MM.1S (cell line): ENCODE results near the gene CAGE1.
"Not testable (repeated sequence)": the region's sequence is repeated elsewhere in the genome, so short reads cannot be mapped to it uniquely, and the experiment has no call there.

Experiments
- DNase-seq: peaks from one replicate; pipeline ENCODE4 v3.0.0-alpha.2; 2015
- H2AFZ ChIP-seq: fragments of 300-600 bp; sonication (generic); 2 replicates; pipeline ENCODE4 v1.6.0; 2016; ENCODE audit warnings: antibody characterized with exemption, low read length
- H3F3A ChIP-seq: fragments of 300-600 bp; sonication (generic); 2 replicates; pipeline ENCODE4 v1.6.1; 2016; ENCODE audit warnings: mild to moderate bottlenecking, antibody characterized with exemption, low read length, moderate library complexity, mixed read lengths; ENCODE audit not compliant: insufficient read depth
- H3K27ac ChIP-seq: fragments of 300-600 bp; sonication (generic); 2 replicates; pipeline ENCODE4 v1.5.1; 2016; ENCODE audit warnings: mild to moderate bottlenecking, low read length
- H3K27me3 ChIP-seq: fragments of 300-600 bp; sonication (generic); replicated peaks from 2 replicates; pipeline ENCODE4 v1.6.0; 2016; ENCODE audit warnings: low read length; ENCODE audit not compliant: insufficient read depth
- H3K36me3 ChIP-seq: fragments of 300-600 bp; sonication (generic); replicated peaks from 2 replicates; pipeline ENCODE4 v1.6.1; 2016; ENCODE audit warnings: mild to moderate bottlenecking, low read length, mixed read lengths; ENCODE audit not compliant: insufficient read depth
- H3K4me1 ChIP-seq: fragments of 300-600 bp; sonication (generic); 2 replicates; pipeline ENCODE4 v1.6.1; 2016; ENCODE audit warnings: low read length, mixed read lengths
- H3K4me2 ChIP-seq: fragments of 300-600 bp; sonication (generic); 2 replicates; pipeline ENCODE4 v1.6.0; 2016; ENCODE audit warnings: low read depth, low read length
- H3K4me3 ChIP-seq: fragments of 300-600 bp; sonication (generic); 2 replicates; pipeline ENCODE4 v1.5.1; 2016; ENCODE audit warnings: low read length, mixed read lengths
- H3K79me2 ChIP-seq: fragments of 300-600 bp; sonication (generic); 2 replicates; pipeline ENCODE4 v1.6.1; 2016; ENCODE audit warnings: mixed run types, low read length, mixed read lengths
- H3K9ac ChIP-seq: fragments of 300-600 bp; sonication (generic); 2 replicates; pipeline ENCODE4 v1.6.1; 2016; ENCODE audit warnings: low read length, mixed read lengths
- H3K9me2 ChIP-seq: fragments of 300-600 bp; sonication (generic); replicated peaks from 2 replicates; pipeline ENCODE4 v1.6.1; 2016; ENCODE audit warnings: mild to moderate bottlenecking, low read length, mixed read lengths; ENCODE audit not compliant: insufficient read depth
- H3K9me3 ChIP-seq: fragments of 300-600 bp; sonication (generic); replicated peaks from 2 replicates; pipeline ENCODE4 v1.6.1; 2016; ENCODE audit warnings: mild to moderate bottlenecking, low read length, mixed read lengths; ENCODE audit not compliant: insufficient read depth
- H4K20me1 ChIP-seq: fragments of 300-600 bp; sonication (generic); 2 replicates; pipeline ENCODE4 v1.6.1; 2016; ENCODE audit warnings: mild to moderate bottlenecking, low read length, moderate library complexity, mixed read lengths; ENCODE audit not compliant: insufficient read depth
- EZH2 ChIP-seq: fragments of 300-600 bp; sonication (generic); optimal IDR thresholded peaks from 2 replicates; pipeline ENCODE3; 2017; ENCODE audit warnings: low read depth, mild to moderate bottlenecking, antibody characterized with exemption, low read length, mixed read lengths
- EZH2phosphoT487 ChIP-seq: fragments of 300-600 bp; sonication (generic); IDR thresholded peaks from 2 replicates; pipeline ENCODE4 v1.6.1; 2018; ENCODE audit warnings: antibody characterized with exemption, low read length
- TF ChIP-seq, protein P1 (sequence below): fragments of 300-600 bp; sonication (generic); IDR thresholded peaks from 2 replicates; pipeline ENCODE4 v1.5.1; 2016; ENCODE audit warnings: antibody characterized with exemption, low read length, mixed read lengths

CAGE1 gene

DNA sequence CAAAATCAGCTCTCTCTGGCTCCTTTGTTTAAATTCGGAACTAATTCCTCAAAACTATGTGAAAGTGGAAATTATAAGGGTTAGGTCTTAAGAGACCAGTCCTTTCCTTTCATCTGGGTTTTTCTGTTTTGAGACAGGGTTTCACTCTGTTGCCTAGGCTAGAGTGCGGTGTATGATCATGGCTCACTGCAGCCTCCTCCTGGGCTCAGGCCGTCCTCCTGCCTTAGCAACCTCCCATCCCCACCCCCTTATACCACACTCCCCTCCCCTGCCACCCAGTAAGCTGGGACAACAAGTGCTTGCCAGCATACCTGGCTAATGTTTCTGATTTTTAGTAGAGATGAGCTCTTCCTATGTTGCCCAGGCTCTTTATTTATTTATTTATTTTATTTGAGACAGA, 63.8 kb downstream of the CAGE1 start:
- H3K4me1 ChIP-seq, result no peaks in the 10 kb centered on the region
- no peaks in the 10 kb centered on the region for H3F3A ChIP-seq
- no peaks in the 10 kb centered on the region for H3K79me2 ChIP-seq
- H3K9me2 ChIP-seq, result no peaks in the 10 kb centered on the region
- no peaks in the 10 kb centered on the region for H4K20me1 ChIP-seq
- no peak overlapping the region for H3K27ac ChIP-seq
- no peaks in the 10 kb centered on the region for H3K27me3 ChIP-seq
- H3K9me3 ChIP-seq, result no peaks in the 10 kb centered on the region
- TF ChIP-seq, protein P1, sequence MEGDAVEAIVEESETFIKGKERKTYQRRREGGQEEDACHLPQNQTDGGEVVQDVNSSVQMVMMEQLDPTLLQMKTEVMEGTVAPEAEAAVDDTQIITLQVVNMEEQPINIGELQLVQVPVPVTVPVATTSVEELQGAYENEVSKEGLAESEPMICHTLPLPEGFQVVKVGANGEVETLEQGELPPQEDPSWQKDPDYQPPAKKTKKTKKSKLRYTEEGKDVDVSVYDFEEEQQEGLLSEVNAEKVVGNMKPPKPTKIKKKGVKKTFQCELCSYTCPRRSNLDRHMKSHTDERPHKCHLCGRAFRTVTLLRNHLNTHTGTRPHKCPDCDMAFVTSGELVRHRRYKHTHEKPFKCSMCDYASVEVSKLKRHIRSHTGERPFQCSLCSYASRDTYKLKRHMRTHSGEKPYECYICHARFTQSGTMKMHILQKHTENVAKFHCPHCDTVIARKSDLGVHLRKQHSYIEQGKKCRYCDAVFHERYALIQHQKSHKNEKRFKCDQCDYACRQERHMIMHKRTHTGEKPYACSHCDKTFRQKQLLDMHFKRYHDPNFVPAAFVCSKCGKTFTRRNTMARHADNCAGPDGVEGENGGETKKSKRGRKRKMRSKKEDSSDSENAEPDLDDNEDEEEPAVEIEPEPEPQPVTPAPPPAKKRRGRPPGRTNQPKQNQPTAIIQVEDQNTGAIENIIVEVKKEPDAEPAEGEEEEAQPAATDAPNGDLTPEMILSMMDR, result no peak
- TF ChIP-seq EZH2 (no peak), EZH2phosphoT487 (no peak)
- no peak overlapping the region for H3K9ac ChIP-seq
- DNase-seq, result no peak
- H3K36me3 ChIP-seq, result no peaks in the 10 kb centered on the region
- H2AFZ ChIP-seq, result no peak overlapping the region
- no peak overlapping the region for H3K4me3 ChIP-seq
- H3K4me2 ChIP-seq, result no peak overlapping the region

DNA sequence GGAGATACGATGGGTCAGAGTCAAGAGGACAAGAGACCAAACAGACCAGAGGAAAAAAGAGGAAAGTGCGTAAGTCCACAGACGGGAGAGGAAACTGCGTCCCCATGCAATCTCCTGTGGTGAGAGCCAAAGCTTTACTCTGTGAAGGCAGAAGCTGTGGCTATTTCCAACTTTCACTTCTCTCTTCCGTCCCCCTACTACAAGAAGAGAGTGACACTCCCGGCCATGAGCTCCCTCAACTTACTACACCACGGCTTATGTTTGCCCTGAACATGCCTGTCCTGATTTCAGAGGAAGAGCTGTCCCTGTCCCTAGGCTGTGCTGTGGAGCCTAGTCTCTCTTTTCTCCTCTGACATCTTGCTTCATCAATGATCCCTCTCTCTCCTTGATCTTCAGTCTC, 65.0 kb downstream of the CAGE1 start:
- H3F3A ChIP-seq, result no peaks in the 10 kb centered on the region
- no peaks in the 10 kb centered on the region for H3K36me3 ChIP-seq
- H3K4me1 ChIP-seq, result no peaks in the 10 kb centered on the region
- no peaks in the 10 kb centered on the region for H4K20me1 ChIP-seq
- H3K4me3 ChIP-seq, result no peak overlapping the region
- no peaks in the 10 kb centered on the region for H3K9me3 ChIP-seq
- H2AFZ ChIP-seq, result no peak overlapping the region
- no peaks in the 10 kb centered on the region for H3K79me2 ChIP-seq
- no peak overlapping the region for H3K9ac ChIP-seq
- TF ChIP-seq, protein P1, result no peak
- TF ChIP-seq EZH2phosphoT487 (no peak), EZH2 (no peak)
- no peak overlapping the region for H3K4me2 ChIP-seq
- no peak overlapping the region for H3K27ac ChIP-seq
- H3K27me3 ChIP-seq, result no peaks in the 10 kb centered on the region
- no peak for DNase-seq
- H3K9me2 ChIP-seq, result no peaks in the 10 kb centered on the region

DNA sequence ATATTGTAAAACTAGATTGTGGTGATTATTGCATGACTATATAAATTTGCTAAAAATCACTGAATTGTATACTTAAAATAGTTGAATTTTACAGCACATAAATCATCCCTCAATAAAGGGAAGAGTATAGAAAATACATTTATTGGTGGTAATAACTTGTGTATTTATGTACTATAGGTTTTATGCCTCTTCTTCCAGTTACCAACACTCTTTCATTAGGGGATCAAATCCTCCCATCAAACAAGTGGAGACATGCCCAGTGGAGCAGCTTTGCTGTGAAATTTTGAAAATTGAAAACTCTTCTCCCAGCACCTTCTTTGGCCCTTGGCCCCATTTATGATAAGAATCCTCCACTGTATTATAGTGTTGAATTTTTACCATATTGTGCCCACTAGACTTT, 66.5 kb downstream of the CAGE1 start:
- Histone ChIP-seq H2AFZ (no peak overlapping the region), H3K36me3 (no peaks in the 10 kb centered on the region), H3K4me1 (no peaks in the 10 kb centered on the region), H4K20me1 (no peaks in the 10 kb centered on the region), H3K27me3 (no peaks in the 10 kb centered on the region), H3K79me2 (no peaks in the 10 kb centered on the region), H3K9me2 (no peaks in the 10 kb centered on the region), H3K4me3 (no peak overlapping the region), H3K9me3 (no peaks in the 10 kb centered on the region), H3K27ac (no peak overlapping the region), H3K9ac (no peak overlapping the region), H3F3A (no peaks in the 10 kb centered on the region), H3K4me2 (no peak overlapping the region)
- TF ChIP-seq EZH2phosphoT487 (no peak), EZH2 (no peak)
- TF ChIP-seq, protein P1, result no peak
- no peak for DNase-seq

DNA sequence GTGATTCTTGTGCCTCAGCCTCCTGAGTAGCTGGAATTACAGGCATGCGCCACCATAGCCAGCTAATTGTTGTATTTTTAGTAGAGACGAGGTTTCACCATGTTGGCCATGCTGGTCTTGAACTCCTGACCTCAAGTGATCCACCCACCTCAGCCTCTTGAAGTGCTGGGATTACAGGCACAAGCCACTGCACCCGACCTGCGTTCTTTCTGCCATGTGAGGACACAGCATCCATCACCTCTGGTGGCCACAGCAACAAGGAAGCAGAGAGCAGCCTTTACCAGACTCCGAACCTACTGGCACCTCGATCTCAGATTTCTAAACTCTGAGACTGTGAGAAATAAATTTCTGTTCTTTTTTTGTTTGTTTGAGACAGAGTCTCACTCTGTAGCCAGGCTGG, 67.7 kb downstream of the CAGE1 start:
- not testable (repeated sequence) for H3K4me2 ChIP-seq, H2AFZ ChIP-seq, H3F3A ChIP-seq, H3K4me3 ChIP-seq, H3K9me3 ChIP-seq, H4K20me1 ChIP-seq, H3K4me1 ChIP-seq, H3K36me3 ChIP-seq, H3K79me2 ChIP-seq, H3K9me2 ChIP-seq, H3K27me3 ChIP-seq, DNase-seq, H3K9ac ChIP-seq, H3K27ac ChIP-seq

DNA sequence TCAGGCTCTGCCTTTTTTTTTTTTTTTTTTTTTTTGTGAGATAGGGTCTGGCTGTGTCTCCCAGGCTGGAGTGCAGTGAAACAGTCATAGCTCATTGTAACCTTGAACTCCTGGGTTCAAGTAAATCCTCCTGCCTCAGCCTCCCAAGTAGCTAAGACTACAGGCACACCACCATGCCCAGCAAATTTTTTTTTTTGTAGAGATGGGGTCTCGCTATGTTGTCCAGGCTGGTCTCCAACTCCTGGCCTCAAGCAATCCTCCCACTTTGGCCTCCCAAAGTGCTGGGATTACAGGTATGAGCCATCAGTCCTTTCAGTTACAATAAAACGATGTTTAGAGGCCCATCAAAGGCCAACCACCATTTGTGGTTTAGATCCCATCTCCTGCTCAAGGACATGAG, 70.1 kb downstream of the CAGE1 start:
- not testable (repeated sequence) for H3K4me1 ChIP-seq, DNase-seq, H3K27ac ChIP-seq, H3K79me2 ChIP-seq, H3K4me2 ChIP-seq, H3K36me3 ChIP-seq, H3K27me3 ChIP-seq, H3K4me3 ChIP-seq, H3K9me2 ChIP-seq, H3F3A ChIP-seq, H3K9ac ChIP-seq, H2AFZ ChIP-seq, H3K9me3 ChIP-seq, H4K20me1 ChIP-seq
